HEK293 (cell line): ENCODE data around the gene SPATA16.

Experiments used
- ZNF169 ChIP-seq: fragments of 450-650 bp; formaldehyde crosslinking; IDR thresholded peaks from 2 replicates; pipeline ENCODE4 v1.5.1; 2016; ENCODE audit warnings: missing biosample characterization, missing genetic modification characterization
- ZNF223 ChIP-seq: fragments of 450-650 bp; formaldehyde crosslinking; IDR thresholded peaks from 2 replicates; pipeline ENCODE4 v1.5.1; 2016; ENCODE audit warnings: missing biosample characterization, missing genetic modification characterization

DNA sequence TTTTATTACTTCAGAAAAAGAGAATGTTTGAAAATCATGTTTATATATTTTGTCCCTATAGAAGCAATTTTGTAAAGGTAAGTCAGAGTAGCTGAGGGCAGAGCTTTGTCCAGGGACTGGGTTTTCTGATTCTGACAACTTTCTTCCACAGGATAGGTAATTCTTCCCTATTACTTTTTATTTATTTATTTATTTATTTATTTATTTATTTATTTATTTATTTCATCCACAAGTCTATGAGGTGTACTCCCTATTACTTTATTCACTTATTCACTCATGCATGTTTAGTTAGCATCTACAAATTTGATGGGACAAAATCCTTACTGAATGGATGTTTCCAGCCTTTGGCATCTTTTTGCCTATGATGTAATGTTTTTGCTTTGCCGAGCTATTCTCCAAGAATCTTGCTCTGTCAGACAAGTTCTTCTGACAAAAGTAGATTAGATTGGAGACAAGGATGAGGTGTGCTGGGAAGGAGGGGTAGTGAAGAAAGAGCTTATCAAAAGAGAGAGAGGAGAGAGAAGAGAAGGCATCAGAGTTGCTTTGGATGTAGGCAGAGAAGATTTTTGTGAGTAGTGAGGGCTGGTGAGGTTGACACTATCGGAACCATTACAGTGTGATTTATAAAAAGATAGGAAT, 119.4 kb downstream of the SPATA16 start:
- TF ChIP-seq ZNF169 (no peak), ZNF223 (tag by site-specific recombination) (0 out of 2 replicates have a peak, but pooled peaks have one; percentile 13)
